HCEC 1CT (cell line): Measurements from ENCODE around the gene CPEB4.

Experiments used
- DNase-seq: peaks from one replicate; pipeline ENCODE4 v3.0.0-alpha.2; 2017

Gene CPEB4

GRCh38 chr5:173859408-173860159 is 28.6 kb upstream of the CPEB4 start:
- no peak for DNase-seq

- DNase-seq = no peak
These were observed 26.1 kb upstream of the CPEB4 start for GRCh38 chr5:173862047-173862477.

GRCh38 chr5:173863359-173863758 is 24.8 kb upstream of the CPEB4 start:
- no peak for DNase-seq

GRCh38 chr5:173864126-173865050 is 23.8 kb upstream of the CPEB4 start:
- DNase-seq = no peak

GRCh38 chr5:173866243-173866857 is 21.8 kb upstream of the CPEB4 start:
- no peak for DNase-seq

- DNase-seq = no peak
These were observed 21.1 kb upstream of the CPEB4 start for GRCh38 chr5:173866858-173867679.

- no peak for DNase-seq
These were observed 19.9 kb upstream of the CPEB4 start for GRCh38 chr5:173868096-173868880.

- no peak for DNase-seq
These were observed 18.8 kb upstream of the CPEB4 start for GRCh38 chr5:173869316-173869715.

- DNase-seq = no peak
These were observed 15.2 kb upstream of the CPEB4 start for GRCh38 chr5:173872957-173873305.

GRCh38 chr5:173873306-173873922 is 14.7 kb upstream of the CPEB4 start:
- no peak for DNase-seq

- DNase-seq = no peak
These were observed 13.0 kb upstream of the CPEB4 start for GRCh38 chr5:173875189-173875588.

- DNase-seq = no peak
These were observed 9.8 kb upstream of the CPEB4 start for GRCh38 chr5:173878224-173878967.

GRCh38 chr5:173880306-173880985 is 7.7 kb upstream of the CPEB4 start:
- peak; percentile 56 for DNase-seq

- DNase-seq = no peak
These were observed 6.2 kb upstream of the CPEB4 start for GRCh38 chr5:173881811-173882575.

- DNase-seq = peak; percentile 22
These were observed 5.5 kb upstream of the CPEB4 start for GRCh38 chr5:173882632-173883031.

- DNase-seq = no peak
These were observed 4.7 kb upstream of the CPEB4 start for GRCh38 chr5:173883347-173883924.

GRCh38 chr5:173884402-173885053 is 3.6 kb upstream of the CPEB4 start:
- no peak for DNase-seq

- DNase-seq = no peak
These were observed 3.1 kb upstream of the CPEB4 start for GRCh38 chr5:173885054-173885443.
